ENCODE results near the gene CEMIP.

DNA sequence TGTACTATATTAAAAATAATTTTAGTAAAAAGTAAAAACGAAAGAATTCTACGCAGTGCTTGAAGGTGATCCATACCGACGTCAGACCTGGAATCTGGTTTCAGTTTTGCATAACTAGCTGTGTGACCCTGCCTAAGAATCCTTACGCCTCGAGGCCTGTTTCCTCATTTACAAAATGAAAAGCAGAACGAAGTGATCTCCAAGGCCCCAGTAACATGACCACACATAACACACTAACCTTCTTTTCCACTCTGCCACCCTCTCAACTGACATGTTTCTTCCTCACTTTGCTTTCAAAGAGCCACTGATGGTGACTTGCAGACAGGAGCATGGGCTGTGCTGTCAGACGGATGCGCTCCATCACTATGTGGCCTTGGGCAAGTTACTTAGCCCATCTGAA, 205.7 kb downstream of the CEMIP start:
- TF ChIP-seq, protein P1, sequence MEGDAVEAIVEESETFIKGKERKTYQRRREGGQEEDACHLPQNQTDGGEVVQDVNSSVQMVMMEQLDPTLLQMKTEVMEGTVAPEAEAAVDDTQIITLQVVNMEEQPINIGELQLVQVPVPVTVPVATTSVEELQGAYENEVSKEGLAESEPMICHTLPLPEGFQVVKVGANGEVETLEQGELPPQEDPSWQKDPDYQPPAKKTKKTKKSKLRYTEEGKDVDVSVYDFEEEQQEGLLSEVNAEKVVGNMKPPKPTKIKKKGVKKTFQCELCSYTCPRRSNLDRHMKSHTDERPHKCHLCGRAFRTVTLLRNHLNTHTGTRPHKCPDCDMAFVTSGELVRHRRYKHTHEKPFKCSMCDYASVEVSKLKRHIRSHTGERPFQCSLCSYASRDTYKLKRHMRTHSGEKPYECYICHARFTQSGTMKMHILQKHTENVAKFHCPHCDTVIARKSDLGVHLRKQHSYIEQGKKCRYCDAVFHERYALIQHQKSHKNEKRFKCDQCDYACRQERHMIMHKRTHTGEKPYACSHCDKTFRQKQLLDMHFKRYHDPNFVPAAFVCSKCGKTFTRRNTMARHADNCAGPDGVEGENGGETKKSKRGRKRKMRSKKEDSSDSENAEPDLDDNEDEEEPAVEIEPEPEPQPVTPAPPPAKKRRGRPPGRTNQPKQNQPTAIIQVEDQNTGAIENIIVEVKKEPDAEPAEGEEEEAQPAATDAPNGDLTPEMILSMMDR (IDR thresholded peaks at IDR 0.05), result no peak
- TF ChIP-seq POLR2A (IDR thresholded peaks at IDR 0.05) (peak in 1 of 4 donors; percentile 32), EP300 (IDR thresholded peaks at IDR 0.05) (no peak), POLR2AphosphoS5 (IDR thresholded peaks at IDR 0.05) (no peak)
